Muscle of arm (tissue), 12 donors: ENCODE measurements around the gene ACADS. TPM values are rescaled to one million over a fixed set of nuclear protein-coding genes. Genes with fewer than 3 reads are reported as not detected.

Source experiments
- DNase-seq: peaks from one replicate; pipeline ENCODE4 v3.0.0-alpha.2; 2013
- polyA plus RNA-seq, 12 donors: library from polyadenylated mRNA; unstranded; fragments of 120-200 nt; gene quantifications; one replicate each; pipeline ENCODE4 v1.2.1, GENCODE V29; 2013; ENCODE audit not compliant: insufficient read length in 12 of 12

ACADS gene
- polyA plus RNA-seq, 12 donors, result 10.4 to 32.2 (median 15.1) TPM; not detected in 1

GRCh38 chr12:120751389-120751788 lies 25.8 kb downstream of the ACADS start:
- no peak for DNase-seq

GRCh38 chr12:120754792-120755191 lies 29.2 kb downstream of the ACADS start:
- no peak for DNase-seq

DNA sequence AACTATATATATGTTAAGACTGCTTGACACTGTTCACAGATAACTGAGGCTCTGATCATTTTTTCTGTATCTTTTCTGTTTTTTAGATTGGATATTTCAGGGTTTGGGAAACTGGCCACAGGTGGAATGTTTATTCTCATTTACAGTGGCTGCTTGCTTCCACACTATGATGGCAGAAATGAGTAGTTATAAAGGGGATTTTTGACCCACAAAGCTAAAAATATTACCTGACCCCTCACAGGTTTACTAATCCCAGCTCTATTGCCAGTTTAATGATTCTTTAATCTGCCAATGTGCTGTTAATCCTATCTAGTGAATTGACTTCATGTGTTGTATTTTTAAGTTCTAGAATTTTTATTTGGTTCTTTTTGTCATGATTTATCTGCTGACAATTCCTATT lies 29.6 kb downstream of the ACADS start:
- DNase-seq, result no peak

GRCh38 chr12:120757226-120757742 lies 31.7 kb downstream of the ACADS start:
- DNase-seq, result no peak

DNA sequence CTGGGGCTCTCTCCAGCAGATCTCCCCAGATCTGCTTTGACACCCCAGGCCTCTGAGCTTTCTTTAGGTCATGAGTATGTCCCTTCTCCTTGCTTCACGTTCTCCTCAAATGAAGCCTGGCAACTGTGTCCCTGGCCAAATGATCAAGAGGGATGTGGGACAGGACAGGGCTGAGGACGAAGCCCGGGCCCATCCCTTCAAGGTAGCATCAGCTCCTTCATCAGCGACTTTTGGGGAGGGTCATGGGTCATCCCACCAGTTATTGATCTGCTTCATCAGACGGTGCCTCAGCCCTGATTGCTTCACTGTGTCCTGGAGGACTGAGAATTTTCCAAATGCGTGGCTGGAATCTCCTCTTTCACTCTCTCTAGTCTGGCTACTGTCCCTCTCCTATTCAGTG lies 32.3 kb downstream of the ACADS start:
- no peak for DNase-seq

GRCh38 chr12:120758798-120759590 lies 33.4 kb downstream of the ACADS start:
- no peak for DNase-seq

- no peak for DNase-seq
Measured at GRCh38 chr12:120759591-120760348, 34.1 kb downstream of the ACADS start.

DNA sequence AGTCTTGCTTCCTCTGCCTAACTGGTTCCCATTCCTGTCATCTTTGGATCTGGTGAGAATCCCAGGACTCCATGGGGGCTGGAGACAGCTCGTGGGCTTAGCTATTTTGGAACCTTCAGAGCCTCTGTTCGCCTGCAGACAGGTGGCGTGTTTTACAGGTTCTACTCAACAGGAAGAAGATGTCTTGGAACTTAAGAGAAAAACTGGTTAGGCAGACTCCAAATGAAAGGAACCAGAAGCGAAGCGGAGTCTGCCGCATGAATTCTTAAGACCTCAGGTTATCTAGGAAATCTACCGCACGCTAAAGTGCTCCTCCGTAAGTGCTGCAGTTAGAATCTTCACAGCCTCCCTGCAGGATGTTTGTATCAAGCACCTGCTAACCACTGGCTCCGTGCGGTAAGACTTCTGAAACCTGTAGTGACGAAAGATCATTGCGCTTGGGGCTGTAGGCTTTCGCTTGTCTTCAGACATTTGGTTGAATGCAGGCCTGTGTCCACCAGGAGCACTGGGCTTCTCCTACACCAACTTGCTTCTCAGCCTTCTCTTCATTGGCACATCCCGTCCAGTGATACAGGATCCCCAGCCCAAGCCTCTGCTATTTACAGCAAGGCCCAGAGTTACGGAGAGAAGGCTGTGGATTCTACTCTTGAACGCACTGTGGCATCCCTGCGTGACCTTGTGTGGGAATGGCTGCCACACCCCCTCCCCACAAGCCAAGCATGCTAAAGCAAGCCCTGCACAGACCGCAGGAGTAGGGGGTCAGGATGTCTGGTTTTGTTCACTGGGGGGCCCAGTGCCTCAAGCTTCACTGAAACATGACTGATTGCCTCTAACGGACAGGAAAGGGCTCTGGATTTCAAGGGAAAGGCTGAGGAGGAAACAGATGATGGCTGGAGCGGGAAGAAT lies 35.0 kb downstream of the ACADS start:
- DNase-seq, result no peak

- DNase-seq, result peak; percentile 86
Measured at GRCh38 chr12:120761519-120761934, 35.9 kb downstream of the ACADS start.

DNA sequence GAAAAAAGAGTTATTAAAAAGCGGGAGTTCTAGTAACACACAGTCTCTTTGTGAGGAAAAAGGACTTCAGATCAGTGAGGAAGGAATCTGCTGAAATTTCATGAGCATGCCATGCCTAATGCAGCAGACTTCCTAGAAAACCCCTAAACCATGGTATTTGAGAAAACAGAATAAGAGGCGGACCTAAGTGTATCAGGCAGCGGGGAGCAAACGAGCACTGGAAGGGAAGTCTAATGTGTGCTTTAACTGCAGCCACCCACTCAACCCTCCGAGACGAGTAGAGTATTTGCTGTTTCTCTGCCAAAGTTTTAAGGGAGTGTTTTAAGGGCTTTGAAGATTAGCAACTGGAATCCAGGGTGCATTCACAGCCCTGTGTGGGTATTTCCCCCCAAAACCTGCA lies 36.5 kb downstream of the ACADS start:
- peak; percentile 31 for DNase-seq

GRCh38 chr12:120763250-120763649 lies 37.6 kb downstream of the ACADS start:
- no peak for DNase-seq

DNA sequence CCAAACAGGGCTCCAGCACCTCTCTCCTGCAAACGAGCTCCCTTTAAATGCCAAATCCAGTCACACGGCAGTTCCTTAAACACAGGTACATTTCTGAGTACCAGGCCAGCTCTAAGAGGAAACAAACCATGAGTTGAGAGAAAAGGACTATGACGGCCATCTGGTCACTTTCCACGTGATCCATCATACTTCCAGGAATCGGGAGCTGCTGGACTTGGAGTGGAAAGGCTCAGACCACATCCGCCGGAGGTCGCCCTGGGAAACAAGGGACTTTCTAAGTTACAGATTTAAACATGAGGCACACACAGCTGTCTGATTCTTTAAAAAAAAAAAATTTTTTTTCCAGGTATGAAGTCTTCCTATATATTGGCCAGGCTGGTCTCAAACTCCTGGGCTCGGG lies 39.2 kb downstream of the ACADS start:
- DNase-seq, result no peak

DNA sequence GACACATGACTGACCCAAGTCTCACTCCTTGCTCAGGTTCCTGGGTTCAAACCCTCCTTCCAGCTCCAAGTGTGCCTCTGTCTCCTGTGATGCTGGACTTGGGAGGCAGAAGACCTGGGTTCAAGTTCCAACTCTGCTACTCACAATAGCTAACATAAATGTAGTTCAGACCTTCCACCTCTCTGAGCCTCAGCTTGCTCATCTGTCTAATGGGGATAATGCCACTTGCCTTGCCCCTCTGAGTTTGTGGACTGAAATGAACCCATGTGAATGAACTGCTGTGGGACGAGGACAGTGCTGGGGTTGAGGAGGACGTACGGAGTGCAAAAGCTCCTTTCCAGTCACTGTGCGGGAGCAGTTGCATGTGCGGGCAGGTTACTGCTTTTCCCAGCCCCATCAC lies 40.9 kb downstream of the ACADS start:
- DNase-seq, result no peak

GRCh38 chr12:120767071-120768024 lies 41.7 kb downstream of the ACADS start:
- no peak for DNase-seq

DNA sequence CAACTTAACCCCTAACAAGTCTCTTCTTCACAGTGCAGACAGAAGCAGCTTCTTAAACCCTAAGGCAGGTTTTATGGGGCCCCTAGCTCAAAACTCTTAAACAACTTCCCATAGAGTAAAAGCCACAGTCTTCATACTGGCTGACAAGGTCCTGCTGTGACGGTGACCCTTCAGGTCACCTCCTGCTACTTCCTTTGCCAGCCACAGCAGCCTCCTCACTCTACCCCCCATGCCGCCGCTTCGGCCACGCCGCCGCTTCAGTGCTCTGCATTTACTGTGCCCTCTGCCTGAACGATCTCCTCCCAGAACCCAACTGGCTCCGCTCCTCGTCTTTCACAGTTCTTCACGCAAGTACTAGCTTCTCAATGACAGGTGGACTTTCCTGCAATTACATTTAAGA lies 45.5 kb downstream of the ACADS start:
- DNase-seq, result no peak

- no peak for DNase-seq
Measured at GRCh38 chr12:120774169-120774916, 48.7 kb downstream of the ACADS start.

DNA sequence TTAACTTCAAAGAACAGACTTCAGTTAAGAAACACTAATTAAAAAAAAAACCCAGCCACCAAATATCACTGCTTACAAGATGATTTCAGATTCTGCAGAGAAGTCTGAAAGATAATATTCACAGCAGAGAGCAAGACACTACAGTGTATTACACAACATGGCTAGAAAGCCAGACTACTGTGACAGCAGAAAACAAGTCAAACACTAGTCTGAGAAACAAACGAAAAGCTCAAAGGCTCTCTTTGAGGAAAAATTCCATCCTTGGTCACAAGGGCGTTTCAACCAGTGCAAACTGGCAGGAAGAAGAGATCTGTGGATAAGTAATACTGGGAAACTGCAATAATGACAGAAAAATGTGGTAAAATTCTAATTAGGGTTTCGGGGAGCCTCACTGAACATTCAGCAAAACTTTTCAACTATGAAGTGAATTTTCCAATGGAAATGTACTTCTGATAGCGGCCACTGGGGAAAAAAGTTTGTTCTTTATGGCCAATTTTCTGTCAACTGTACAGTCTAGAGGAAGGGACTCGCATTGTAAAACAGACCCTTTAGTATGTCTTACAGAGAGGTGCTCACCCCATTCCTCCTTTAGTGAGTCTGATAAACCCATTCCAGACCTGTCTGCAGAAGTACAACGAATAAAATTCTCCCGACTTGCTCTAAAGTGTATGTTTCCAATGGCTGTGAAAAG lies 50.4 kb downstream of the ACADS start:
- DNase-seq, result no peak

GRCh38 chr12:120783197-120783596 lies 57.6 kb downstream of the ACADS start:
- no peak for DNase-seq

DNA sequence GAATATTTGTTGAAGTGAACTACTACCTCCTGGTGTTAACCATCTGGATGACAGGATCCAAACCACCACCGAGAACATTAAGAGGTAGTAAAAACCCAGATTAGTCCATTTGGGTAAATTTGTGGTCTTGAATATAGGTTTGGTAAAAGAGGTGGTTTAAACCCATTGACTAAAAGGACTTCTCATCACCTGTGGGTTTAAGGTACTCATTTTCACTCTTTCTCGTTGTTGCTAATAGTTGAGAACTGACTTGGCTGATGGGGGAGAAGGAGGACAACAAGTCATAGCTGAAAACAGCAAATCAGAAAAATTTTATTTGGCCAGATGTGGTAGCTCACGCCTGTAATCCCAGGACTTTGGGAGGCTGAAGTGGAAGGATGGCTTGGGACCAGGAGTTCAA lies 59.2 kb downstream of the ACADS start:
- DNase-seq, result no peak
